Cardiac muscle cell (in vitro differentiated cells and primary cell): ENCODE measurements around the gene SP2. TPM values are rescaled to one million over a fixed set of nuclear protein-coding genes. Genes with fewer than 3 reads are reported as not detected.

Experiments
- DNase-seq, 2 donors: peaks; one replicate each; pipeline versions ENCODE4 v3.0.0 to v3.0.0-alpha.2; 2010 to 2017; ENCODE audit warnings: low read depth in 1 of 2, low spot score in 1 of 2
- H3K27ac ChIP-seq: fragments of 200-600 bp; sonication (generic); 2 replicates; pipeline ENCODE4 v1.5.1; 2016
- H3K27me3 ChIP-seq: fragments of 200-600 bp; sonication (generic); 2 replicates; pipeline ENCODE4 v1.6.0; 2016; ENCODE audit warnings: control low read depth
- H3K36me3 ChIP-seq: fragments of 200-600 bp; sonication (generic); 2 replicates; pipeline ENCODE4 v1.5.1; 2016; ENCODE audit warnings: control low read depth
- H3K4me1 ChIP-seq: fragments of 200-600 bp; sonication (generic); 2 replicates; pipeline ENCODE4 v1.8.1; 2017; ENCODE audit warnings: low read depth, mild to moderate bottlenecking, mixed run types
- H3K4me3 ChIP-seq: fragments of 200-600 bp; sonication (generic); 2 replicates; pipeline ENCODE4 v1.5.1; 2016; ENCODE audit warnings: mild to moderate bottlenecking
- H3K9me3 ChIP-seq: fragments of 200-600 bp; sonication (generic); 2 replicates; pipeline ENCODE4 v1.5.1; 2017; ENCODE audit warnings: low read depth, mild to moderate bottlenecking, control low read depth
- polyA plus RNA-seq: library from polyadenylated mRNA; unstranded; fragments of >200 nt; fragmentation: Nextera tagmentation; extraction: Ambion mirVana; gene quantifications from 2 replicates; pipeline ENCODE4 v1.2.1, GENCODE V29; 2016
- total RNA-seq: library from RNA; depleted of rRNA; stranded (reverse); fragments of >200 nt; gene quantifications from 2 replicates; pipeline ENCODE4 v1.2.3, GENCODE V29; 2016
- TF ChIP-seq, protein P1 (sequence below): IDR thresholded peaks from 2 replicates; pipeline ENCODE4 v1.5.1; 2012; ENCODE audit warnings: low read depth, mild to moderate bottlenecking, low read length

The SP2 gene
- total and polyA plus RNA-seq, 2 experiments from 2014 or later = 3.7 to 10.5 TPM

DNA sequence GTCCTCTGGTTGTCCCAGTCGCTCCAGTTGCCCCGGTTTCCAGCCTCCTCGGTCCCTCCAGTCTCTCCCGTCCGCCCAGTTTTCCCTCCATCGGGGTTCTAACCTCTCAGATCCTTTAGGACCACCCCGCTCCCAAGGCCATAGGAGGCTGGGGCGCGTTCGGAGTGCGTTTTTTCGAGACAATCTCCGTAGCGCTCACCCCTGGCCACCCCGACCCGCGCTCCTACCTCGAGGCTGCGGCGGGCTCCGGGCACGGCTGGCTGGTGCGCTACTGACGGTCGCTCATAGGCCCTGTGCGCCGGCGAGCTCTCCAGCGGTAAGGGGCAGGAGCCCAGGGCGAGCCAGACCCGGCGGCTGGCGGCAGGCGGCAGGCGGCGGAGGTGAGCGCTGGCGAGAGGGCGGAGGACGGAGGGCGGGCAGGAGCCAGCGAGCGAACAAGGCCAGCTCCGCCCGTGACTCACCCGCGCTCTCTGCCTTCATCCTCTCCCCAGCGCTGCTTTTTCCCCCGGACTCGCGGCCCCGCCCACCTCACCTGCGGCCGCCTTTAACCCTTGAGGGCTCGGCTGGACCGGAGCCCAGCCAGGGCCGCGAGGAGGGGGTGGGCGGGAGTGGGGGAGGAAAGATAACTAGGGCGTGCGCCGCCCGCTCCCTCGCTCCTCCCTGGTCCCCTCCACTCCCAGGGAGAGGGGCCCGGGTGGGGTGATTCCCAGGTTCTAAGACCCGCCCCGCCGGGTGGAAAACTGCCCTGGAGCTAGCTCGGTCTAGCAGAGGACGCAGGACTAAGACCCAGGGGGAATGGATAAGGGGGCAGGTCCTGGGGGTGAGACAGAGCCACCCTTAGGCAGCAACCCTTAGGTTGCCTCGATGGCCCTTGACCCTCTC is 45.1 kb upstream of the SP2 start, which contains the start of gene SP6:
TSS of gene SP6 (minus strand) at position 472 of the 882 bp plus-strand sequence. CDS start 2,734 bp downstream, outside the sequence.
- Histone ChIP-seq H3K36me3 (no peaks in the 10 kb centered on the region), H3K9me3 (no peaks in the 10 kb centered on the region), H3K27ac (no peak within 1 kb of the TSS), H3K4me1 (peaks cover 16% of the 10 kb centered on the region), H3K27me3 (peaks cover 53% of the 10 kb centered on the region), H3K4me3 (peak within 1 kb of the TSS; percentile 30)
- peak; percentile 62 to 86 for DNase-seq
- TF ChIP-seq, protein P1, sequence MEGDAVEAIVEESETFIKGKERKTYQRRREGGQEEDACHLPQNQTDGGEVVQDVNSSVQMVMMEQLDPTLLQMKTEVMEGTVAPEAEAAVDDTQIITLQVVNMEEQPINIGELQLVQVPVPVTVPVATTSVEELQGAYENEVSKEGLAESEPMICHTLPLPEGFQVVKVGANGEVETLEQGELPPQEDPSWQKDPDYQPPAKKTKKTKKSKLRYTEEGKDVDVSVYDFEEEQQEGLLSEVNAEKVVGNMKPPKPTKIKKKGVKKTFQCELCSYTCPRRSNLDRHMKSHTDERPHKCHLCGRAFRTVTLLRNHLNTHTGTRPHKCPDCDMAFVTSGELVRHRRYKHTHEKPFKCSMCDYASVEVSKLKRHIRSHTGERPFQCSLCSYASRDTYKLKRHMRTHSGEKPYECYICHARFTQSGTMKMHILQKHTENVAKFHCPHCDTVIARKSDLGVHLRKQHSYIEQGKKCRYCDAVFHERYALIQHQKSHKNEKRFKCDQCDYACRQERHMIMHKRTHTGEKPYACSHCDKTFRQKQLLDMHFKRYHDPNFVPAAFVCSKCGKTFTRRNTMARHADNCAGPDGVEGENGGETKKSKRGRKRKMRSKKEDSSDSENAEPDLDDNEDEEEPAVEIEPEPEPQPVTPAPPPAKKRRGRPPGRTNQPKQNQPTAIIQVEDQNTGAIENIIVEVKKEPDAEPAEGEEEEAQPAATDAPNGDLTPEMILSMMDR = peak; percentile 20

DNA sequence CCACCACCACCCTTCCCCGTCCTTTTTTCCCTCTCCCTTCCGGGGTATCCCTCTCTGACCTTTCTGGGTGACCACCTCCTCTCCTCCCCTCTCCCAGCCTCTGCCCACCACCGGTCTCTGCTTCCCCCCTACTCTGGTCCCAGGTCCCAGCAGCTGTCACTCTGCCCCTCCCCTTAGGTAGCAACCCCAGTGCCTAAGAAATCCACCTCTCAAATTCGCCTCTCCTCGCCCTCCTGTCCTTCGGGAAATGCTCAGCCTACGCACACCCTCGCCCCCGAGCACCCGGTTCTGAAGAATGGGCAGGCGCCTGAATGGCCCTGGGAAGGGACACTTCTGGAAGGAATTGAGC is 44.3 kb upstream of the SP2 start:
- Histone ChIP-seq H3K9me3 (no peaks in the 10 kb centered on the region), H3K36me3 (no peaks in the 10 kb centered on the region), H3K4me3 (no peak overlapping the region), H3K27me3 (peaks cover 53% of the 10 kb centered on the region), H3K4me1 (peaks cover 8% of the 10 kb centered on the region), H3K27ac (no peak overlapping the region)
- TF ChIP-seq, protein P1 = no peak
- no peak for DNase-seq

DNA sequence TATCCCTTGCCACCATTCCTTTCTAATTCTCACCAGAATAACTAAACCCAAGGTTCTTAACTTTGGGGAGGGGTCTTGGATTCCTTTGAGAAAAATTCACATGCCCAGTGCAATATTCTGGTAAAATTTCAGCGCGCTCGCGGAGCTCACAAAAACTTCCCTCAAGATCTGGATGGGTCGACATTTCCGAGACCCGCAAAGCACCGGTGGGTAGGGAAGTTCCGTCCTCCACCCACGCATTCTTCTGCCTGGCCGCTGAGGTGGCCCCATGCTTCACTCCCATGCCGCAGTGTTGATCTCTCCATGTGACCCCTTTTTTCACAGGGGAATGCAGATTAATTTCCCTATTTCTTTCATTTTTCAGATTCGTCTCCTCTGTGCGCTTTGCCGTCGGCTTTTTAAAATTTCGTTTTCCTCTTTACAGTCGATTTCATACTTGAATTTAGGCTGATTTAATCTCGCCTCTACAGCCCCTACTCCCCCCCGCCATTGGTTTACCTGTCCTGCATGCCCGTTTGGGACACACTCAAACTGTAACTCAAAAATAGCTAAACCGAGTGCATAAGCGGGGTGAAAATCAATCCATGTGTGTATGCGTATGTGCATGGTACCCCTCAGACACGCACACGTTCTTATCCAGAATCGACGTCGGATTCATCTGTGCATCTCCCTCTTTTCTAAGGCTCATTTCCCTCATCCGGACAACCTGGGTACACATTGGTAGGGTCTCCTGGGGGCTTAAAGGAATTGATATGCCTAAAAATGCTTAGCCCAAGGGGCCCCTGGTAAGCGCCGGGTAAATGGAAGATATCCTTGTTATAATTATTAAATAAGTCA is 43.7 kb upstream of the SP2 start:
- peaks cover 53% of the 10 kb centered on the region for H3K27me3 ChIP-seq
- H3K4me3 ChIP-seq = no peak overlapping the region
- H3K36me3 ChIP-seq = no peaks in the 10 kb centered on the region
- no peak overlapping the region for H3K27ac ChIP-seq
- TF ChIP-seq, protein P1 = no peak
- H3K4me1 ChIP-seq = peaks cover 5% of the 10 kb centered on the region
- DNase-seq = no peak
- no peaks in the 10 kb centered on the region for H3K9me3 ChIP-seq

DNA sequence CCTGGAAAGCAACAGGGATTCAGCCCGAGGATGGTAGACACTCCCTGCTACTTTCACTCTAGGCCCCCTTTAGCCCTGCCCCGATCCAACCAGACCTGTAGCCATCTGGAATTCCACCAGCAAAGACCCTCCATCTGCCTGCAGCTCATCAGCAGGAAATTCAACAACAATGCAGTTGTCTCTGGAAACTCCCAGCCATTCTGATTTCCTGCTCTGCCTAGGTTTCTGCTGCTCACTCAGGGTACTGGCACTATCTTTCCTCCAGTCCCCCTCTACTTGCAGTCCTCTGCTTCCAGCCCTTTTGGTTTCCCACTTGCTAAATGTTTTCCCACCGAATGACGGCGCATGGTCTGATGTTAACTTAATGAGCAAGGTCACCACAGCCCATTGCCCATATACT is 42.4 kb upstream of the SP2 start:
- TF ChIP-seq, protein P1 = no peak
- Histone ChIP-seq H3K4me1 (peaks cover 5% of the 10 kb centered on the region), H3K27me3 (peaks cover 42% of the 10 kb centered on the region), H3K4me3 (no peak overlapping the region), H3K36me3 (no peaks in the 10 kb centered on the region), H3K9me3 (no peaks in the 10 kb centered on the region), H3K27ac (no peak overlapping the region)
- no peak for DNase-seq

DNA sequence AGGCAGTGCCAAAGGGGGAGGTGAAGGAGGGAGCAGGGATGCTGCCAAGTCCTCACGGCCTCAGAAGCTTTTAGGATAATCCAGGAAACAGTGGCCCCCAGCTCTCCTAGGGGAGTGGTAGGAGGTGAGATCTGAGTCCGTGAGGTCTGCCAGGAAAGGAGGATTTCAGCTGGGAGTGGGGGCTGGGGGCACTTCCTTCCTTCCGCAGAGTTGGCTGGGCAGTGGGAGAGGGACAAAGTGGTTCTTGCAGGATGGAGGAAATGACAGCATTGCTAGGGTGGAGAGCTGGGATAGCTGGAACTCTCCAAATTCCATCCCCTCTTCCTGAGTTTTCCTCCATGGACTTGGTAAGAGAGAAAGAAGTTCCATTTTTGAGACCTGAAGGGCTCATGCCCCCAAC is 40.3 kb upstream of the SP2 start:
- Histone ChIP-seq H3K27ac (no peak overlapping the region), H3K4me1 (peaks cover 5% of the 10 kb centered on the region), H3K9me3 (no peaks in the 10 kb centered on the region), H3K27me3 (peaks cover 30% of the 10 kb centered on the region), H3K36me3 (no peaks in the 10 kb centered on the region), H3K4me3 (no peak overlapping the region)
- TF ChIP-seq, protein P1 = no peak
- DNase-seq = peak in 1 of 2 donors; percentile 34
